Measurements from ENCODE around the gene DONSON.

The DONSON gene

GRCh38 chr21:33537212-33537611, 51.3 kb downstream of the DONSON start:
- no peak overlapping the region for H2AFZ ChIP-seq (ENCODE audit: low read depth, low read length)
- H3K9ac ChIP-seq (ENCODE audit: low read length), result no peak overlapping the region
- H3K27me3 ChIP-seq (ENCODE audit: low read depth, low read length), result no peaks in the 10 kb centered on the region
- no peaks in the 10 kb centered on the region for H3K9me3 ChIP-seq (ENCODE audit: insufficient read depth, low read length)
- H3K27ac ChIP-seq (ENCODE audit: low read length), result no peak overlapping the region
- no peak overlapping the region for H3K4me2 ChIP-seq (ENCODE audit: low read length)
- TF ChIP-seq, protein P1, sequence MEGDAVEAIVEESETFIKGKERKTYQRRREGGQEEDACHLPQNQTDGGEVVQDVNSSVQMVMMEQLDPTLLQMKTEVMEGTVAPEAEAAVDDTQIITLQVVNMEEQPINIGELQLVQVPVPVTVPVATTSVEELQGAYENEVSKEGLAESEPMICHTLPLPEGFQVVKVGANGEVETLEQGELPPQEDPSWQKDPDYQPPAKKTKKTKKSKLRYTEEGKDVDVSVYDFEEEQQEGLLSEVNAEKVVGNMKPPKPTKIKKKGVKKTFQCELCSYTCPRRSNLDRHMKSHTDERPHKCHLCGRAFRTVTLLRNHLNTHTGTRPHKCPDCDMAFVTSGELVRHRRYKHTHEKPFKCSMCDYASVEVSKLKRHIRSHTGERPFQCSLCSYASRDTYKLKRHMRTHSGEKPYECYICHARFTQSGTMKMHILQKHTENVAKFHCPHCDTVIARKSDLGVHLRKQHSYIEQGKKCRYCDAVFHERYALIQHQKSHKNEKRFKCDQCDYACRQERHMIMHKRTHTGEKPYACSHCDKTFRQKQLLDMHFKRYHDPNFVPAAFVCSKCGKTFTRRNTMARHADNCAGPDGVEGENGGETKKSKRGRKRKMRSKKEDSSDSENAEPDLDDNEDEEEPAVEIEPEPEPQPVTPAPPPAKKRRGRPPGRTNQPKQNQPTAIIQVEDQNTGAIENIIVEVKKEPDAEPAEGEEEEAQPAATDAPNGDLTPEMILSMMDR (IDR thresholded peaks at IDR 0.05; ENCODE audit: low read depth, low read length), result no peak
- no peak for TF ChIP-seq EZH2phosphoT487 (IDR thresholded peaks at IDR 0.05; ENCODE audit: low read depth)
- no peak overlapping the region for H3K4me3 ChIP-seq (ENCODE audit: low read length)
- H4K20me1 ChIP-seq (ENCODE audit: insufficient read depth, low read length), result no peaks in the 10 kb centered on the region
- peaks cover 7% of the 10 kb centered on the region; the same call in 1 of the 2 replicates for H3K4me1 ChIP-seq (ENCODE audit: low read length)
- peaks cover 51% of the 10 kb centered on the region for H3K79me2 ChIP-seq (ENCODE audit: low read length)
- H3K36me3 ChIP-seq (replicated peaks; ENCODE audit: low read depth, low read length), result peaks cover 51% of the 10 kb centered on the region

DNA sequence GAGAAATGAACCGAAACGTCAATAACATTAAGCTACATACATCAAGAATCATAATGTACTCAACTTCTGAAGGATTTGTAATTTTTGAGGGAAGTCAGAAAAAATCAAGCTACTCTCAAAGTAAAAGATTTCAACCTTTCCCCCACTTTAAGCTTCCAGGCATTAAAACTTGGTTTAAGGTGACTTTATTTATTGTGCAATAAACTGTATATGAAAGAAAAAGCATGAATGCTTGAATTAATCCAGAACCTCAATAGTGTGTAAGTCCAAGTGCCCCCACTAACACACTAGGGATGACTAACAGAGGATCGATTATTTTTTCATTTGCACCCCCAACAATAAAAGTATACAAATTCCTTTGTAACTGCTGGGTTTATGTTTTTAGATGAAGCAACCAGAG, 57.5 kb downstream of the DONSON start:
- Histone ChIP-seq H3K9me3 (ENCODE audit: insufficient read depth, low read length) (no peaks in the 10 kb centered on the region), H3K27me3 (ENCODE audit: low read depth, low read length) (no peaks in the 10 kb centered on the region), H4K20me1 (ENCODE audit: insufficient read depth, low read length) (no peaks in the 10 kb centered on the region), H3K79me2 (ENCODE audit: low read length) (0 out of 2 replicates have a peak, but pooled peaks cover 2% of the 10 kb centered on the region), H3K4me3 (ENCODE audit: low read length) (no peak overlapping the region), H3K4me1 (ENCODE audit: low read length) (no peaks in the 10 kb centered on the region), H3K4me2 (ENCODE audit: low read length) (no peak overlapping the region), H2AFZ (ENCODE audit: low read depth, low read length) (no peak overlapping the region), H3K27ac (ENCODE audit: low read length) (no peak overlapping the region), H3K9ac (ENCODE audit: low read length) (no peak overlapping the region), H3K36me3 (replicated peaks; ENCODE audit: low read depth, low read length) (peaks cover 58% of the 10 kb centered on the region)
- TF ChIP-seq, protein P1 (IDR thresholded peaks at IDR 0.05; ENCODE audit: low read depth, low read length), result no peak
- TF ChIP-seq EZH2phosphoT487 (IDR thresholded peaks at IDR 0.05; ENCODE audit: low read depth), result no peak

Measured in OCI-LY3 (cell line).